GM12878 (cell line): ENCODE results near the gene SHC1. TPM values are rescaled to one million over a fixed set of nuclear protein-coding genes. Genes with fewer than 3 reads are reported as not detected.
A peak's percentile ranks its signal among the peaks of the same experiment; 100 is the strongest.

Experiments
- ATAC-seq: fragments of 200-7000 bp; cut with Tn5 transposase; 3 replicates; pipeline ENCODE4 v1.9.1; 2020; ENCODE audit warnings: mild to moderate bottlenecking, moderate library complexity
- BruUV-seq: library from RNA; stranded (reverse); fragments of 400-500 nt; replicated peaks from 2 replicates; lab custom pipeline; 2021; lab: Mats Ljungman, UMichigan
- CTCF ChIA-PET: fragments of 300-600 bp; sonication (Branson Sonifier 250); formaldehyde crosslinking; extraction: SDS; loops from one replicate; lab custom pipeline; 2021; ENCODE audit warnings: inconsistent platforms; lab: Yijun Ruan, JAX
- POLR2A ChIA-PET: fragments of 350-600 bp; formaldehyde crosslinking; extraction: SDS; loops from one replicate; lab custom pipeline; 2021; ENCODE audit warnings: inconsistent platforms; lab: Charles Lee
- RAD21 ChIA-PET: fragments of 300-600 bp; sonication (Branson Sonifier 250); formaldehyde crosslinking; loops from one replicate; lab custom pipeline; 2023; ENCODE audit warnings: antibody characterized with exemption; ENCODE audit not compliant: unreplicated experiment; lab: Charles Lee
- SMC1A ChIA-PET: fragments of 300-600 bp; sonication (Branson Sonifier 250); formaldehyde crosslinking; loops from one replicate; lab custom pipeline; 2023; ENCODE audit not compliant: unreplicated experiment, uncharacterized antibody; lab: Charles Lee
- DNase-seq: peaks from one replicate; pipeline ENCODE4 v3.0.0-alpha.2; 2011; ENCODE audit warnings: low read depth, low spot score
- FAIRE-seq: peaks from 3 replicates; lab custom pipeline; 2011; peaks lifted over from hg19 to GRCh38; lab: Jason Lieb, UNC
- H2AFZ ChIP-seq: 2 replicates; pipeline ENCODE4 v1.6.0; 2011; ENCODE audit warnings: low read depth, low read length, control low read depth; ENCODE audit not compliant: control insufficient read depth
- H3K27ac ChIP-seq: 2 replicates; pipeline ENCODE4 v1.5.1; 2011; ENCODE audit warnings: control low read depth; ENCODE audit not compliant: control insufficient read depth, insufficient read depth
- H3K27me3 ChIP-seq, 2 experiments: replicated peaks in 1 of 2; 2 replicates each; pipeline versions ENCODE4 v1.6.0 to v1.6.1; 2011; ENCODE audit warnings: low read length in 1 of 2; ENCODE audit not compliant: control insufficient read depth in 2 of 2, insufficient read depth in 2 of 2
- H3K36me3 ChIP-seq, 2 experiments: 2 replicates each; pipeline ENCODE4 v1.5.1; 2011; ENCODE audit warnings: low read length in 1 of 2; ENCODE audit not compliant: control insufficient read depth in 2 of 2, insufficient read depth in 2 of 2
- H3K4me1 ChIP-seq: 2 replicates; pipeline ENCODE4 v1.6.1; 2011; ENCODE audit warnings: mild to moderate bottlenecking, low read length, moderate library complexity, mixed read lengths; ENCODE audit not compliant: control insufficient read depth, insufficient read depth
- H3K4me2 ChIP-seq: 2 replicates; pipeline ENCODE4 v1.6.0; 2011; ENCODE audit warnings: control low read depth; ENCODE audit not compliant: control insufficient read depth, insufficient read depth
- H3K4me3 ChIP-seq: fragments of 200-600 bp; sonication (generic); 2 replicates; pipeline ENCODE4 v1.5.1; 2016
- H3K79me2 ChIP-seq: 2 replicates; pipeline ENCODE4 v1.6.0; 2011; ENCODE audit warnings: low read length; ENCODE audit not compliant: control insufficient read depth, insufficient read depth
- H3K9ac ChIP-seq: 2 replicates; pipeline ENCODE4 v1.8.0; 2011; ENCODE audit warnings: low read length, control low read depth, mixed read lengths; ENCODE audit not compliant: control insufficient read depth, insufficient read depth
- H3K9me3 ChIP-seq: replicated peaks from 3 replicates; pipeline ENCODE4 v1.5.1; 2011; ENCODE audit warnings: mild to moderate bottlenecking, low read length; ENCODE audit not compliant: control insufficient read depth, insufficient read depth
- H4K20me1 ChIP-seq: 2 replicates; pipeline ENCODE4 v1.6.0; 2011; ENCODE audit not compliant: control insufficient read depth, insufficient read depth
- BACH1 ChIP-seq: fragments of 450-650 bp; IDR thresholded peaks from 2 replicates; pipeline ENCODE4 v1.6.1; 2017; ENCODE audit warnings: mild to moderate bottlenecking, borderline replicate concordance
- BHLHE40 ChIP-seq, 2 experiments: fragments of 450-650 bp in 1 of 2; IDR thresholded peaks; 2 replicates each; pipeline ENCODE4 v1.6.1; 2011 to 2017; ENCODE audit warnings: low read depth in 2 of 2, borderline replicate concordance in 1 of 2, improper control_type of control experiment in 1 of 2, low read length in 1 of 2, mild to moderate bottlenecking in 1 of 2
- BRCA1 ChIP-seq: IDR thresholded peaks from 2 replicates; pipeline ENCODE4 v1.6.1; 2011; ENCODE audit warnings: low read depth, low read length, improper control_type of control experiment
- CBX3 ChIP-seq: fragments of 200-600 bp; sonication (generic); IDR thresholded peaks from 2 replicates; pipeline ENCODE4 v1.6.1; 2016; ENCODE audit warnings: low read depth, borderline replicate concordance
- CHD1 ChIP-seq: IDR thresholded peaks from 2 replicates; pipeline ENCODE4 v1.6.1; 2012; ENCODE audit warnings: low read depth, low read length, improper control_type of control experiment
- MLLT1 ChIP-seq: fragments of 450-650 bp; IDR thresholded peaks from 2 replicates; pipeline ENCODE4 v1.6.1; 2016; ENCODE audit warnings: mild to moderate bottlenecking
- NBN ChIP-seq: fragments of 450-650 bp; IDR thresholded peaks from 2 replicates; pipeline ENCODE4 v1.6.1; 2016
- POLR2A ChIP-seq: IDR thresholded peaks from 2 replicates; pipeline ENCODE4 v1.6.1; 2011; ENCODE audit warnings: low read depth, mild to moderate bottlenecking, low read length
- RBBP5 ChIP-seq: fragments of 200-600 bp; sonication (generic); conservative IDR thresholded peaks from 2 replicates; pipeline ENCODE4 v1.6.1; 2016
- SIN3A ChIP-seq: IDR thresholded peaks from 2 replicates; pipeline ENCODE4 v1.6.1; 2012; ENCODE audit warnings: low read depth, low read length, improper control_type of control experiment
- SPI1 ChIP-seq: IDR thresholded peaks from 2 replicates; pipeline ENCODE4 v1.6.1; 2011; ENCODE audit warnings: low read depth, mild to moderate bottlenecking, low read length, moderate library complexity, borderline replicate concordance; ENCODE audit not compliant: insufficient read depth
- YY1 ChIP-seq: IDR thresholded peaks from 2 replicates; pipeline ENCODE4 v1.6.1; 2011; ENCODE audit warnings: low read depth, mild to moderate bottlenecking, low read length
- ZNF274 ChIP-seq: IDR thresholded peaks from one replicate; pipeline ENCODE4 v1.8.0; 2011; ENCODE audit not compliant: insufficient read length, insufficient read depth
- ZNF384 ChIP-seq: IDR thresholded peaks from 2 replicates; pipeline ENCODE4 v1.6.1; 2012; ENCODE audit warnings: low read depth, mild to moderate bottlenecking, low read length, improper control_type of control experiment, borderline replicate concordance
- WGBS: methylation state at CpG from one replicate; pipeline ENCODE4 v1.1.6; 2016; ENCODE audit warnings: low lambda C conversion rate; ENCODE audit not compliant: insufficient replicate concordance, insufficient coverage; ENCODE audit errors: missing lambda C conversion rate; 5-methylcytosine and 5-hydroxymethylcytosine counted together
- in situ Hi-C: fragments of 300-500 bp; cut with MboI; formaldehyde crosslinking; loops from 9 replicates; pipeline ENCODE4 v1.14.3; 2018; ENCODE audit warnings: mixed read lengths
- intact Hi-C: fragments of 100-400 bp; cut with micrococcal nuclease; formaldehyde crosslinking; loops from one replicate; pipeline ENCODE4 v1.14.2; 2022; ENCODE audit not compliant: unreplicated experiment
- polyA plus RNA-seq, 11 experiments: library from polyadenylated mRNA; depleted of rRNA in 4 of 11; unstranded in 6 of 11; stranded (reverse) in 5 of 11; fragments of >200 nt; fragmentation: Nextera tagmentation in 4 of 11; fragmentation: Illumina TruSeq in 1 of 11; extraction: Ambion mirVana in 4 of 11; extraction: Trizol in 1 of 11; gene quantifications; 1 replicate in 1 of 11; 2 replicates in 10 of 11; pipeline versions ENCODE4 v1.2.1 to v1.2.3, GENCODE V29; 2011 to 2016; ENCODE audit warnings: inconsistent platforms in 2 of 11, missing spikeins in 2 of 11, low read depth in 1 of 11
- total RNA-seq, 4 experiments: library from RNA; depleted of rRNA in 3 of 4; stranded (reverse); fragments of >200 nt in 3 of 4; fragmentation: Illumina TruSeq in 1 of 4; extraction: Trizol in 1 of 4; gene quantifications; 2 replicates each; pipeline versions ENCODE4 v1.2.1 to v1.2.3, GENCODE V29; 2013 to 2021

SHC1 gene
- total and polyA plus RNA-seq, 10 of the 15 experiments (the other 5 are each of a cell fraction or from before 2014, with no cell fraction given) = 2.6 to 49.3 (median 25.2) TPM

GRCh38 chr1:155003227-155003765, 32.7 kb upstream of the SHC1 start:
- under 1% methylated on average over 25 of the region's 37 CpGs for WGBS
- Histone ChIP-seq H3K4me3 (peak overlapping the region; percentile 99), H3K9ac (peak overlapping the region; percentile 85), H2AFZ (peak overlapping the region; percentile 48; the same call in 1 of the 2 replicates), H3K4me2 (peak overlapping the region; percentile 98), H4K20me1 (0 out of 2 replicates have a peak, but pooled peaks cover 3% of the 10 kb centered on the region), H3K9me3 (no peaks in the 10 kb centered on the region), H3K79me2 (peaks cover 57% of the 10 kb centered on the region), H3K27me3 (no peaks in the 10 kb centered on the region), H3K36me3 (no peaks in the 10 kb centered on the region; a peak in 1 of 4 replicates), H3K27ac (peak overlapping the region; percentile 91)
- ChIA-PET CTCF (interaction anchor here (0.8 to 2.1 kb wide), 2 partner anchors 14 to 19 kb away, joined by 5 to 18 read pairs; no protein-coding TSS in a partner anchor), RAD21 (interaction anchor here (1.1 to 3.3 kb wide), 4 partner anchors 12 to 82 kb away, joined by 4 to 14 read pairs (median 4); partner anchors contain the start of gene PBXIP1), SMC1A (interaction anchor here (1.2 to 1.4 kb wide), 4 partner anchors 9 to 30 kb away, joined by 3 to 4 read pairs (median 4); no protein-coding TSS in a partner anchor), POLR2A (interaction anchor here (0.8 to 1.9 kb wide), 7 partner anchors 15 to 59 kb away, joined by 3 to 8 read pairs (median 4); partner anchors contain the start of gene SHC1)
- intact Hi-C loops = loop anchor here (2.0 to 5.0 kb wide), 2 partner anchors 14 to 41 kb away; partner anchors contain the start of gene PYGO2
- ATAC-seq = no peak
- BruUV-seq = TSS peak; percentile 28
- in situ Hi-C loops = no loop called here
- 0 out of 2 replicates have a peak, but pooled peaks have one; percentile 8 for TF ChIP-seq NBN
- TF ChIP-seq BHLHE40 (IDR thresholded peaks at IDR 0.05; ENCODE audit: borderline replicate concordance in 1 of 2, low read depth in 2 of 2, low read length in 1 of 2) = no peak
- no peak for TF ChIP-seq BACH1
- peak; percentile 38; the same call in 1 of the 2 replicates for TF ChIP-seq SIN3A
- TF ChIP-seq ZNF274 = no peak
- TF ChIP-seq BRCA1 = no peak
- peak; percentile 37; the same call in 1 of the 2 replicates for TF ChIP-seq MLLT1
- no peak for TF ChIP-seq RBBP5
- TF ChIP-seq CBX3 = no peak
- TF ChIP-seq POLR2A = peak; percentile 44; the same call in 1 of the 2 replicates
- no peak for TF ChIP-seq CHD1
- no peak for TF ChIP-seq SPI1
- TF ChIP-seq YY1 = no peak
- TF ChIP-seq ZNF384 = no peak
- TF ChIP-seq, all 136 proteins: peak for 4
- FAIRE-seq (no peak), DNase-seq (no peak)
- peaks cover 38% of the 10 kb centered on the region for H3K4me1 ChIP-seq
